GM21619 (cell line): ENCODE measurements around the gene ZRANB3.
"Not testable (repeated sequence)": the region's sequence is repeated elsewhere in the genome, so short reads cannot be mapped to it uniquely, and the experiment has no call there.

Experiments
- ATAC-seq: cut with Tn5 transposase; IDR thresholded peaks from one replicate; pipeline ENCODE4 v1.9.1; 2021; ENCODE audit not compliant: unreplicated experiment

Gene ZRANB3

DNA sequence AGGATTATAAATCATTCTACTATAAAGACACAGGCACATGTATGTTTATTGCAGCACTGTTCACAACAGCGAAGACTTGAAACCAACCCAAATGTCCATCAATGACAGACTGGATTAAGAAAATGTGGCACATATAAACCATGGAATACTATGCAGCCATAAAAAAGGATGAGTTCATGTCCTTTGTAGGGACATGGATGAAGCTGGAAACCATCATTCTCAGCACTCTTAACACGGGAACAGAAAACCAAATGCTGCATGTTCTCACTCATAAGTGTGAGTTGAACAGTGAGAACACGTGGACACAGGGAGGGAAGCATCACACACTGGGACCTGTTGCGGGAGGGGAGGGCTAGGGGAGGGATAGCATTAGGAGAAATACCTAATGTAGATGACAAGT is 441.4 kb downstream of the ZRANB3 start:
- ATAC-seq: not testable (repeated sequence)
